ENCODE measurements around the gene NMB.

DNA sequence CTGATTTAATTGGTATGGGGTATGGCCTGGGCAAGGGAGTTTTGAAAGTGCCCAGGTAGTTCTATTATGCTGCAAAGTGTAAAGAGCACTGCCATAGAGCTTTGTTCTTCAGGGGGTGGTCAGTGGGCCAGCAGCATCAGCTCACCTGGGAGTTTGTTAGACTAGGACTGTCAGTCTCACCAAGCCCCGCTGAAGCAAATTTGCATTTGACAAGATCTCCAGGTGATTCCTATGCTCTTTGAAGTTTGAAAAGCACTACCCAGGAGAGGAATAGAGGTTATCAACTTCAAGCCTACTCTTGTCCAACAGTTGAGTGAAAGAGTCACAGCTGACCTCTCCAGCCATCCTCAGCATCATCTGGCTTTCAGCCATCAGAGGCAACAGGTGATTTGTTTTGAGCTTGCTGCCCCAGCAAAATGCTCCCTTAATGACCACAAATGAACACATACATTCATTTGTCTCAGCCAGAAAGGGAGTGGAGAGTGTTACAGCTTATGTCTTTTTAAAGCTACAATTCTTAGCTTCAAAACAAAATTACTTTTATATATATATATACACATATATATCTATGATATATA is 49.2 kb downstream of the NMB start:
- TF ChIP-seq POLR2A (IDR thresholded peaks at IDR 0.05), result no peak
- TF ChIP-seq, protein P1, sequence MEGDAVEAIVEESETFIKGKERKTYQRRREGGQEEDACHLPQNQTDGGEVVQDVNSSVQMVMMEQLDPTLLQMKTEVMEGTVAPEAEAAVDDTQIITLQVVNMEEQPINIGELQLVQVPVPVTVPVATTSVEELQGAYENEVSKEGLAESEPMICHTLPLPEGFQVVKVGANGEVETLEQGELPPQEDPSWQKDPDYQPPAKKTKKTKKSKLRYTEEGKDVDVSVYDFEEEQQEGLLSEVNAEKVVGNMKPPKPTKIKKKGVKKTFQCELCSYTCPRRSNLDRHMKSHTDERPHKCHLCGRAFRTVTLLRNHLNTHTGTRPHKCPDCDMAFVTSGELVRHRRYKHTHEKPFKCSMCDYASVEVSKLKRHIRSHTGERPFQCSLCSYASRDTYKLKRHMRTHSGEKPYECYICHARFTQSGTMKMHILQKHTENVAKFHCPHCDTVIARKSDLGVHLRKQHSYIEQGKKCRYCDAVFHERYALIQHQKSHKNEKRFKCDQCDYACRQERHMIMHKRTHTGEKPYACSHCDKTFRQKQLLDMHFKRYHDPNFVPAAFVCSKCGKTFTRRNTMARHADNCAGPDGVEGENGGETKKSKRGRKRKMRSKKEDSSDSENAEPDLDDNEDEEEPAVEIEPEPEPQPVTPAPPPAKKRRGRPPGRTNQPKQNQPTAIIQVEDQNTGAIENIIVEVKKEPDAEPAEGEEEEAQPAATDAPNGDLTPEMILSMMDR (IDR thresholded peaks at IDR 0.05 in 8 of 11, conservative IDR thresholded peaks at IDR 0.05 in 3 of 11), result no peak

All from spleen (tissue), 7 donors.